Spleen (tissue), 7 donors: Measurements from ENCODE around the gene EFNA5.

Experiments used
- CTCF ChIP-seq, 11 experiments: fragments of 200-600 bp in 7 of 11; fragments of 450-650 bp in 4 of 11; sonication (generic) in 4 of 11; IDR thresholded peaks in 8 of 11; conservative IDR thresholded peaks in 3 of 11; 1 replicate in 7 of 11; 2 replicates in 4 of 11; pipeline versions ENCODE4 v1.4.0 to v1.8.0; 2016 to 2021; ENCODE audit warnings: antibody characterized with exemption in 11 of 11, inconsistent platforms in 4 of 11, mild to moderate bottlenecking in 1 of 11
- POLR2A ChIP-seq, 3 donors: fragments of 450-650 bp; IDR thresholded peaks; one replicate each; pipeline ENCODE4 v1.5.1; 2017; ENCODE audit warnings: antibody characterized with exemption in 3 of 3, mild to moderate bottlenecking in 1 of 3
- POLR2AphosphoS5 ChIP-seq, 3 donors: sonication (generic); formaldehyde crosslinking; IDR thresholded peaks; one replicate each; pipeline ENCODE4 v1.5.1; 2017; ENCODE audit warnings: antibody characterized with exemption in 3 of 3
- donor health status: DM: no; HTN: no; CAD: no; lungs with moderate emphysema.
- donor health status: DM: no; HTN: no; CAD: no.
- donor health status: DM: no; HTN: no; CAD: no.

GRCh38 chr5:107435061-107435460 lies 235.7 kb downstream of the EFNA5 start:
- TF ChIP-seq CTCF (IDR thresholded peaks at IDR 0.05 in 8 of 11, conservative IDR thresholded peaks at IDR 0.05 in 3 of 11) (no peak), POLR2A (IDR thresholded peaks at IDR 0.05) (no peak), POLR2AphosphoS5 (IDR thresholded peaks at IDR 0.05) (no peak)
